AG10803 (cell line): ENCODE results near the gene STIL.

Experiments
- DNase-seq: peaks from one replicate; pipeline ENCODE4 v3.0.0; 2010; ENCODE audit warnings: low read depth
- H3K4me3 ChIP-seq: 2 replicates; pipeline ENCODE4 v1.5.1; 2011; ENCODE audit warnings: mild to moderate bottlenecking, low read length, control low read depth
- TF ChIP-seq, protein P1 (sequence below): conservative IDR thresholded peaks from 2 replicates; pipeline ENCODE4 v1.5.1; 2011; ENCODE audit warnings: mild to moderate bottlenecking, low read length, control low read depth, inconsistent platforms

The STIL gene

DNA sequence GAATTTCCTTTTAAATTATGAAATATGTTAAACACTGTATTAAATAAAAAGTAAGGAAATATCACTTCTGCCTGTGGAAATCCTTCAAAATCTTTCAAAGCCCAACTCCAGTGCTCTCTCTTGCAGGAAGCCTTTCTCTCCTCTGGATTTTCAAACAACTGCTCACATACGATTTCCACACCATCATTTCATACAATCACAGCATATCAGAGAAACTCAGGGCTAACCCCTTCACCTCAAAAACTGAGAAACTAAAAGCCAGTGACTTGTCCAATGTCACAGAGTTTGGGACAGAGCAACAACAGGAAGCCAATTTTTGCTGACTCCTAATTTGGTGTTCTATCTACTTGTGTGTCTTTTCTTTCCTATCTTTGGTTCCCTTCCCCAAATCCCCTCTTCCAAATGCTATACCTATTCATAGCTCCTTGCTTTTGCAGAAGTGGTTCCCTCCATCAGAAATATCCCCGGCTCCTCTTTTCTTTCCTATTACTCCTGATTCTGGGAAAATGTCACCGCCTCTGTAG lies 69.5 kb downstream of the STIL start:
- TF ChIP-seq, protein P1, sequence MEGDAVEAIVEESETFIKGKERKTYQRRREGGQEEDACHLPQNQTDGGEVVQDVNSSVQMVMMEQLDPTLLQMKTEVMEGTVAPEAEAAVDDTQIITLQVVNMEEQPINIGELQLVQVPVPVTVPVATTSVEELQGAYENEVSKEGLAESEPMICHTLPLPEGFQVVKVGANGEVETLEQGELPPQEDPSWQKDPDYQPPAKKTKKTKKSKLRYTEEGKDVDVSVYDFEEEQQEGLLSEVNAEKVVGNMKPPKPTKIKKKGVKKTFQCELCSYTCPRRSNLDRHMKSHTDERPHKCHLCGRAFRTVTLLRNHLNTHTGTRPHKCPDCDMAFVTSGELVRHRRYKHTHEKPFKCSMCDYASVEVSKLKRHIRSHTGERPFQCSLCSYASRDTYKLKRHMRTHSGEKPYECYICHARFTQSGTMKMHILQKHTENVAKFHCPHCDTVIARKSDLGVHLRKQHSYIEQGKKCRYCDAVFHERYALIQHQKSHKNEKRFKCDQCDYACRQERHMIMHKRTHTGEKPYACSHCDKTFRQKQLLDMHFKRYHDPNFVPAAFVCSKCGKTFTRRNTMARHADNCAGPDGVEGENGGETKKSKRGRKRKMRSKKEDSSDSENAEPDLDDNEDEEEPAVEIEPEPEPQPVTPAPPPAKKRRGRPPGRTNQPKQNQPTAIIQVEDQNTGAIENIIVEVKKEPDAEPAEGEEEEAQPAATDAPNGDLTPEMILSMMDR, result no peak
- no peak for DNase-seq
- H3K4me3 ChIP-seq, result no peak overlapping the region

DNA sequence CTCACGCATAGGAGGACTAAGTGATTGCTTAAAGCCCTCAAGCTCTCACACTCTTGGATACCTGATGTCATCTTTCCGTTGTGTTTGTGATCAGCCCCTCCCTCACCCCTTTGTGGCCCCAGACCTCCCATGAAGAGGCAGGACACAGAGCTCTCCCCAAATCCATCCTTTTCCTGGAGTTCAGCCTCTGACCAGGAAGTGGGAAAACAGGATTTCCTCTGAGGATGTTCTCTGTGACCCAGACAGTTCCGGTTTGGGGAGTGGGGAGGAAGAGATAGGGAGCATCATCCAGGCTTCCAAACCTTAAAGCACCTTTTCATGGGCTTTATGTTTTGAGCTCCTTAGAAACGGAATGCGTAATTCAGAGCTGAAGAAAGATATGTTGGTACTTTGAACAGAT lies 70.0 kb downstream of the STIL start:
- no peak for DNase-seq
- TF ChIP-seq, protein P1, result no peak
- no peak overlapping the region for H3K4me3 ChIP-seq

DNA sequence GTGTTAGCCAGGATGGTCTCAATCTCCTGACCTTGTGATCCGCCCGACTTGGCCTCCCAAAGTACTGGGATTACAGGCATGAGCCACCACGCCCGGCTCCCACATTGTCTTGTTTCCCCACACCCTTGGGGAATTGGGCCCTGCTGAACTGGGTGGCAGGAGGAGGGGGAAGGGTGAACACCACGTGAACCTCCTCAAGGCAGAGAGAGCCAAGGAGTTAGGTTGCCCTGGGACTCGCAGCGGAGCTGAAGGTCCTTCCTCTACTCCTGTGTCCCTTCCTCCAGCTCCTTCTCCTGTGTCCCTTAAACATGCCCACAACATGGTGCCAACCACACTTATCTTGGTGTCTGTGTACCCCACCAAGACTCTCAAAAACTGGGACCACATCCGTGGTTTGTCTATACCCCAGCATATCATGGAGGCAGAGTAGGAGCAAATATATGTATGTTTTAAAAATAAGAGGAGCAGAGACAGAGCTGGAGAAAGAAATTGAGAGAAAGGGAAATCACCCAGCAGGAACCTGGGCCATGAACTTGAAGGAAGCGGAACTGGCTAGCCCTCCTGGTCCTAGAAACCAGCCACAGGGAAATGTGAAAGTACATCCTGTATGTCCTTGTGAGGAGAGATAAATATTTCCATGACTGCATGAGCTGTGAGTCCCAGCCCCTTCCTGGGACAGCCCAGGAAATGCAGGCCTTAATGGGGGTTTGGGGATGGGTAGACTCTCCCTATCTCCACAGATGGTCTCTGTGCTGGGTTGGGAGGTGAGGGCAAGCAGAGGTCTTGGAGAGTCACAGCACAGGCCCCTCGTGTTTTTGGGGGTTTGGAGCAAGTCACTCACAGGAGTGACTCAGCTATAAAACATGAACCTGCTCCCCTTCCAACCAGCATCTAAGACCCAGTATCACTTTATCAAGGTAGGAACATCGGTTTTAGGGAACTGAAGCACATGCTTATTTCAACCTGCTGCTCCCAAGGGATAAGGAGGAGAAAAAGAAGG lies 72.5 kb downstream of the STIL start:
- TF ChIP-seq, protein P1, result no peak
- DNase-seq, result no peak
- no peak overlapping the region for H3K4me3 ChIP-seq

DNA sequence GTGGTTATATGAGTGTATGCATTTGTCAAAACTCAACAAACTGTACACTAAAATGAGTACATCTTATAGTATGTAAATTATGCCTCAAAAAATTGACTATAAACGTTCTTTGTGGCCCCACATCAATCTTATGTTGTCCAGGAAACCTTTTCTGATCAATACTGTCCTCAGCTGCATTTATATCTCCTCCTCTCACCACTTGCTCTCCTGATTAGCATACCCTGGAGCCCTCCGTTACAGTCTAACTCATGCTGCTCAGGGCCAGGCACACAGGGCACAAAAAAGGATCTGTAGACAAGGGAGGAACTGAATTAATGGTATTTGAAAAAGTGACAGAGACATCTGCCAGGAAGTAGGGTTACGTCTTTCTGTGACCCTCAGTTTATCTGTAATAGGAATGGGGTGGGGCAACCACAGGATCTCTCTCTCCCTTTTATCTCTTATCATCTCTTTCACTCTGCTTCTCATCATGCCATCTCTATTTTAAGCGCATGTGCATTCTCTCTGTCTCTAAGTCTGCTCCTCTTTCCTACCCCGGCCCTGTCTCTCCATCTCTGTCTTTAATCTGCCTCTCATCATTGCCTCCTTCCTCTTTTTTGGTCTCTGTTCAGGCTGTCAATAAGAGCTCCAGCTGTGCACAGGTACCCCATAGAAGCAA lies 74.9 kb downstream of the STIL start:
- no peak overlapping the region for H3K4me3 ChIP-seq
- no peak for DNase-seq
- TF ChIP-seq, protein P1, result no peak

DNA sequence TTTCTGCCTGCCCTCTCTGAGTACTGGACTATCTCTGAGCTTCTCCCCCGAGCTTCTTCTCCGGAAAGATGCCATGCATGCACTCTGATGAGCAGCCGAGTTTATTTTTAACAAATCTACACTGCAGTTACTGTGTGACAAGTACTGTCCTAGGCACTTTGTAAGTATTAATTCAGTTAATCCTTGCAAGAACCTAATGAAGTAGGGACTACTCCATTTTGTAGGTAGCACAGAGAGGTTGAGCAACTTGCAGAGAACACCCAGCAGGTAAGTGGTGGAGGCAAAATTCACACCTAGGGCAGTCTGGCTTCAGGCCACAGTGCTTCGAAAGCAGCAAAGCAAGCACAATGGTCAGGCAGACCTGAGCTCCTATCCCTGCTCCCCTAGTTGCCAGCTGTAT lies 78.1 kb downstream of the STIL start:
- TF ChIP-seq, protein P1, result no peak
- DNase-seq, result no peak
- no peak overlapping the region for H3K4me3 ChIP-seq

DNA sequence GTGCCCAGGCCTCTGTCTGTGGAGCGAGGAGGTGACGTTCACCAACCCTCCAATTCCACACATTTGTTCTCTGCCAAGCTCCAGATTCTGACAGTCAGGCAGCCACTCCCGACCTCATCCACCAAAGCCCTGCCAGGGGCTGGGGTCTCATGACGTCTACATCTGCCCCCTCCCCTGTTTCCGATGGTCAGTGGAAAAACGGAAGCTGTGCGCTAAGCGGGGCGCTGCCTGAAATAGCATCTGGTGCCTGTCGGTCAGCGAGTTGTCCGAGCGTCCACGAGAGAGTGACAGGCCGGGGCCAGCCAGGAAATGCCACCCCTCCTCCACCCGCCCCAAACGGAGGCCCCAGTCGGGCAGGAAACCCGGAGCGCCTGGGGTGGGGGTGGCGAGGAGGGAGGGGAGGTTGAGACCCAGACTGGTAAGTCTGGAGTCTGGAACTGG lies 78.7 kb downstream of the STIL start:
- no peak overlapping the region for H3K4me3 ChIP-seq
- TF ChIP-seq, protein P1, result no peak
- no peak for DNase-seq
